ENCODE results near the gene AQP5. TPM values are rescaled to one million over a fixed set of nuclear protein-coding genes. Genes with fewer than 3 reads are reported as not detected.

The AQP5 gene
- total RNA-seq, 4 donors from 2014 or later: 0.21 TPM; not detected in 3

GRCh38 chr12:49917788-49918173 is 43.9 kb upstream of the AQP5 start:
- no peak for TF ChIP-seq EP300 (IDR thresholded peaks at IDR 0.05)
- no peak overlapping the region for H3K4me3 ChIP-seq
- H3K36me3 ChIP-seq: no peaks in the 10 kb centered on the region
- H3K27ac ChIP-seq: no peak overlapping the region
- no peaks in the 10 kb centered on the region for H3K27me3 ChIP-seq
- WGBS, 2 donors: 90 to 91% methylated on average over 5 of the region's 5 CpGs
- H3K9me3 ChIP-seq: no peaks in the 10 kb centered on the region
- no peak for DNase-seq (ENCODE audit: low spot score in 2 of 2)
- H3K4me1 ChIP-seq: peaks cover 0 to 9% (median under 1%) of the 10 kb centered on the region in 4 donors

GRCh38 chr12:49920241-49920914 is 41.3 kb upstream of the AQP5 start:
- no peak overlapping the region for H3K27ac ChIP-seq
- WGBS, 2 donors: 68 to 72% methylated on average over 12 of the region's 12 CpGs
- DNase-seq (ENCODE audit: low spot score in 2 of 2): no peak

GRCh38 chr12:49920915-49921286 is 40.8 kb upstream of the AQP5 start:
- no peak overlapping the region for H3K27ac ChIP-seq

More at GRCh38 chr12:49920241-49920914, 41.3 kb upstream of the AQP5 start:
- H3K36me3 ChIP-seq: no peaks in the 10 kb centered on the region
- no peak overlapping the region for H3K4me3 ChIP-seq
- H3K9me3 ChIP-seq: no peaks in the 10 kb centered on the region
- no peaks in the 10 kb centered on the region for H3K27me3 ChIP-seq
- H3K4me1 ChIP-seq: peaks cover 0 to 27% (median 4%) of the 10 kb centered on the region in 4 donors
- TF ChIP-seq POLR2A (IDR thresholded peaks at IDR 0.05) (no peak), CTCF (IDR thresholded peaks at IDR 0.05) (no peak), EP300 (IDR thresholded peaks at IDR 0.05) (no peak)

GRCh38 chr12:49921299-49921698 is 40.4 kb upstream of the AQP5 start:
- TF ChIP-seq CTCF (IDR thresholded peaks at IDR 0.05) (no peak), EP300 (IDR thresholded peaks at IDR 0.05) (no peak), POLR2A (IDR thresholded peaks at IDR 0.05) (no peak)
- Histone ChIP-seq H3K4me1 (peaks cover 0 to 27% (median 4%) of the 10 kb centered on the region in 4 donors), H3K27ac (no peak overlapping the region), H3K36me3 (no peaks in the 10 kb centered on the region), H3K4me3 (no peak overlapping the region), H3K27me3 (no peaks in the 10 kb centered on the region), H3K9me3 (no peaks in the 10 kb centered on the region)
- 58 to 76% methylated on average over 3 of the region's 3 CpGs for WGBS, 2 donors
- DNase-seq (ENCODE audit: low spot score in 2 of 2): no peak

More at GRCh38 chr12:49920915-49921286, 40.8 kb upstream of the AQP5 start:
- 88 to 98% methylated on average over 3 of the region's 3 CpGs for WGBS, 2 donors
- H3K4me3 ChIP-seq: no peak overlapping the region
- peaks cover 0 to 27% (median 4%) of the 10 kb centered on the region in 4 donors for H3K4me1 ChIP-seq
- no peak for DNase-seq (ENCODE audit: low spot score in 2 of 2)
- H3K9me3 ChIP-seq: no peaks in the 10 kb centered on the region
- no peaks in the 10 kb centered on the region for H3K27me3 ChIP-seq
- TF ChIP-seq POLR2A (IDR thresholded peaks at IDR 0.05): no peak
- TF ChIP-seq CTCF (IDR thresholded peaks at IDR 0.05): no peak
- TF ChIP-seq EP300 (IDR thresholded peaks at IDR 0.05): no peak
- H3K36me3 ChIP-seq: no peaks in the 10 kb centered on the region

GRCh38 chr12:49921936-49922335 is 39.7 kb upstream of the AQP5 start:
- no peaks in the 10 kb centered on the region for H3K36me3 ChIP-seq
- peaks cover 0 to 27% (median 4%) of the 10 kb centered on the region in 4 donors for H3K4me1 ChIP-seq
- no peaks in the 10 kb centered on the region for H3K9me3 ChIP-seq
- no peak for DNase-seq (ENCODE audit: low spot score in 2 of 2)
- H3K4me3 ChIP-seq: no peak overlapping the region
- 74 to 82% methylated on average over 6 of the region's 6 CpGs for WGBS, 2 donors
- no peak overlapping the region for H3K27ac ChIP-seq
- TF ChIP-seq CTCF (IDR thresholded peaks at IDR 0.05) (no peak), EP300 (IDR thresholded peaks at IDR 0.05) (no peak), POLR2A (IDR thresholded peaks at IDR 0.05) (no peak)
- no peaks in the 10 kb centered on the region for H3K27me3 ChIP-seq
